Kidney (tissue), 14 donors: ENCODE results near the gene HGS. TPM values are rescaled to one million over a fixed set of nuclear protein-coding genes. Genes with fewer than 3 reads are reported as not detected.

Experiments used
- DNase-seq, 5 donors: peaks; one replicate each; pipeline ENCODE4 v3.0.0-alpha.2; 2013 to 2020
- FAIRE-seq: peaks from 2 replicates; lab custom pipeline; 2012; peaks lifted over from hg19 to GRCh38; lab: Jason Lieb, UNC
- H3K27ac ChIP-seq, 2 donors: one replicate each; pipeline ENCODE4 v1.7.0; 2013; ENCODE audit warnings: low read depth in 2 of 2, low read length in 2 of 2, inconsistent platforms in 1 of 2
- H3K27me3 ChIP-seq: one replicate; pipeline ENCODE4 v1.7.1; 2013; ENCODE audit warnings: low read length, inconsistent platforms; ENCODE audit not compliant: control insufficient read depth, insufficient read depth
- H3K36me3 ChIP-seq, 3 donors: one replicate each; pipeline versions ENCODE4 v1.7.0 to v1.7.1; 2013; ENCODE audit warnings: low read length in 3 of 3, control low read depth in 1 of 3, inconsistent platforms in 1 of 3; ENCODE audit not compliant: insufficient read depth in 3 of 3, control insufficient read depth in 2 of 3
- H3K4me1 ChIP-seq, 3 donors: one replicate each; pipeline versions ENCODE4 v1.7.0 to v1.7.1; 2013; ENCODE audit warnings: low read length in 3 of 3, inconsistent platforms in 1 of 3, low read depth in 1 of 3; ENCODE audit not compliant: control insufficient read depth in 2 of 3, insufficient read depth in 2 of 3
- H3K4me3 ChIP-seq, 3 donors: one replicate each; pipeline versions ENCODE4 v1.7.0 to v1.8.1; 2013; ENCODE audit warnings: low read length in 3 of 3, control low read depth in 1 of 3, inconsistent platforms in 1 of 3
- H3K9ac ChIP-seq, 3 donors: one replicate each; pipeline versions ENCODE4 v1.7.0 to v1.7.1; 2013; ENCODE audit warnings: low read length in 3 of 3, control low read depth in 1 of 3, inconsistent platforms in 1 of 3
- H3K9me3 ChIP-seq, 3 donors: one replicate each; pipeline versions ENCODE4 v1.7.0 to v1.7.1; 2013; ENCODE audit warnings: low read length in 3 of 3, control low read depth in 1 of 3, inconsistent platforms in 1 of 3; ENCODE audit not compliant: control insufficient read depth in 2 of 3, insufficient read depth in 1 of 3
- intact Hi-C: fragments of 100-400 bp; cut with DNase I; formaldehyde crosslinking; loops from one replicate; pipeline ENCODE4 v1.11.1; 2022
- polyA plus RNA-seq: library from polyadenylated mRNA; stranded (reverse); fragments of 350-450 nt; fragmentation: Illumina TruSeq; extraction: RNeasy Lipid Tissue Mini Kit (QIAGEN cat#74804); gene quantifications from one replicate; pipeline ENCODE4 v1.2.3, GENCODE V29; 2014; ENCODE audit warnings: low read depth, low replicate concordance; ENCODE audit not compliant: insufficient read depth
- total RNA-seq: library from RNA; stranded (reverse); fragmentation: NEBNext Ultra II Directional; extraction: Animal tissue kit (Norgen Biotek cat#: 25700); gene quantifications from one replicate; pipeline ENCODE4 v1.2.1, GENCODE V29; 2021
- TF ChIP-seq, protein P1 (sequence below): IDR thresholded peaks from 3 replicates; pipeline ENCODE4 v1.5.1; 2012; ENCODE audit warnings: mild to moderate bottlenecking, moderate library complexity, borderline replicate concordance; ENCODE audit not compliant: insufficient read depth; ENCODE audit errors: extremely low read depth
- donor health status: control.
- donor health status: control.
- donor health status: control.
- donor health status: control.
- donor health status: control.
- donor health status: DM: yes; HTN: yes; CAD: no.
- donor health status: Normal renal cell carcinoma (clear cell type).

Gene HGS
- total and polyA plus RNA-seq, 2 donors from 2014 or later: 85.5 to 95.3 TPM

DNA sequence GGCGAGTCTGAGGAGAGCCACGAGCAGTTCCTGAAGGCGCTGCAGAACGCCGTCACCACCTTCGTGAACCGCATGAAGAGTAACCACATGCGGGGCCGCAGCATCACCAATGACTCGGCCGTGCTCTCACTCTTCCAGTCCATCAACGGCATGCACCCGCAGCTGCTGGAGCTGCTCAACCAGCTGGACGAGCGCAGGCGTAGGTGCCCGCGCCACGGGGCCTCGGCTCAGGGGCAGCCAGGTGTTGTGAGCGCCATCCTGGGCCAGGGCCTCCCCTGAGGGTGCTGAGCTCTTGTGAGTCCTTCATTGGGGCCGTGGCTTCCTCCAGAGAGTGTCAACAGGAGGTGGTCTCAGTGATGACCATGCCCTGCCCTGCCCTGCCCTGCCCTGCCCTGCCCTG is 12.0 kb downstream of the HGS start:
- intact Hi-C loops: no loop called here
- FAIRE-seq (no peak), DNase-seq (no peak)
- H3K9ac ChIP-seq: no peak overlapping the region
- H3K4me1 ChIP-seq: peaks cover 0 to 2% (median 0%) of the 10 kb centered on the region in 3 donors
- H3K9me3 ChIP-seq: no peaks in the 10 kb centered on the region
- no peak overlapping the region for H3K27ac ChIP-seq
- TF ChIP-seq, protein P1, sequence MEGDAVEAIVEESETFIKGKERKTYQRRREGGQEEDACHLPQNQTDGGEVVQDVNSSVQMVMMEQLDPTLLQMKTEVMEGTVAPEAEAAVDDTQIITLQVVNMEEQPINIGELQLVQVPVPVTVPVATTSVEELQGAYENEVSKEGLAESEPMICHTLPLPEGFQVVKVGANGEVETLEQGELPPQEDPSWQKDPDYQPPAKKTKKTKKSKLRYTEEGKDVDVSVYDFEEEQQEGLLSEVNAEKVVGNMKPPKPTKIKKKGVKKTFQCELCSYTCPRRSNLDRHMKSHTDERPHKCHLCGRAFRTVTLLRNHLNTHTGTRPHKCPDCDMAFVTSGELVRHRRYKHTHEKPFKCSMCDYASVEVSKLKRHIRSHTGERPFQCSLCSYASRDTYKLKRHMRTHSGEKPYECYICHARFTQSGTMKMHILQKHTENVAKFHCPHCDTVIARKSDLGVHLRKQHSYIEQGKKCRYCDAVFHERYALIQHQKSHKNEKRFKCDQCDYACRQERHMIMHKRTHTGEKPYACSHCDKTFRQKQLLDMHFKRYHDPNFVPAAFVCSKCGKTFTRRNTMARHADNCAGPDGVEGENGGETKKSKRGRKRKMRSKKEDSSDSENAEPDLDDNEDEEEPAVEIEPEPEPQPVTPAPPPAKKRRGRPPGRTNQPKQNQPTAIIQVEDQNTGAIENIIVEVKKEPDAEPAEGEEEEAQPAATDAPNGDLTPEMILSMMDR: no peak
- peaks cover 0 to 49% (median 16%) of the 10 kb centered on the region in 3 donors for H3K36me3 ChIP-seq
- no peak overlapping the region for H3K4me3 ChIP-seq
- H3K27me3 ChIP-seq: no peaks in the 10 kb centered on the region

DNA sequence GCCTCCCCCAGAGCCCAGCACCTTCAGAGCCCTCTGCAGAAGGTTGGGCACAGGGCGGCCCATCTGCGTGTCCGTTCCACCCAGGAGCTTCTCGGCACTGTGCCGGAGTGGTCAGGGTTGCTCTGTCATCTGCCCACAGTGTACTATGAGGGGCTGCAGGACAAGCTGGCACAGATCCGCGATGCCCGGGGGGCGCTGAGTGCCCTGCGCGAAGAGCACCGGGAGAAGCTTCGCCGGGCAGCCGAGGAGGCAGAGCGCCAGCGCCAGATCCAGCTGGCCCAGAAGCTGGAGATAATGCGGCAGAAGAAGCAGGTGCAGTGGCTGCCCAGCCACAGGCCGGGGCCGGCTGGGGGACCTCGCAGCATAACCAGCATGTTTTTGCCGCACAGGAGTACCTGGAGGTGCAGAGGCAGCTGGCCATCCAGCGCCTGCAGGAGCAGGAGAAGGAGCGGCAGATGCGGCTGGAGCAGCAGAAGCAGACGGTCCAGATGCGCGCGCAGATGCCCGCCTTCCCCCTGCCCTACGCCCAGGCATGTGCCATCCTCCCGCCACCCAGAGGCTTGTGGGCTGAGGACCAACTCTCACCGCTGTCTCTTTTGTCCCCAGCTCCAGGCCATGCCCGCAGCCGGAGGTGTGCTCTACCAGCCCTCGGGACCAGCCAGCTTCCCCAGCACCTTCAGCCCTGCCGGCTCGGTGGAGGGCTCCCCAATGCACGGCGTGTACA is 12.6 kb downstream of the HGS start:
- H3K9ac ChIP-seq: no peak overlapping the region
- no peak overlapping the region for H3K4me3 ChIP-seq
- intact Hi-C loops: no loop called here
- DNase-seq (no peak), FAIRE-seq (no peak)
- no peaks in the 10 kb centered on the region for H3K9me3 ChIP-seq
- peaks cover 0 to 5% (median 3%) of the 10 kb centered on the region in 3 donors for H3K4me1 ChIP-seq
- H3K27me3 ChIP-seq: no peaks in the 10 kb centered on the region
- H3K27ac ChIP-seq: no peak overlapping the region
- TF ChIP-seq, protein P1: no peak
- H3K36me3 ChIP-seq: peaks cover 0 to 55% (median 18%) of the 10 kb centered on the region in 3 donors

DNA sequence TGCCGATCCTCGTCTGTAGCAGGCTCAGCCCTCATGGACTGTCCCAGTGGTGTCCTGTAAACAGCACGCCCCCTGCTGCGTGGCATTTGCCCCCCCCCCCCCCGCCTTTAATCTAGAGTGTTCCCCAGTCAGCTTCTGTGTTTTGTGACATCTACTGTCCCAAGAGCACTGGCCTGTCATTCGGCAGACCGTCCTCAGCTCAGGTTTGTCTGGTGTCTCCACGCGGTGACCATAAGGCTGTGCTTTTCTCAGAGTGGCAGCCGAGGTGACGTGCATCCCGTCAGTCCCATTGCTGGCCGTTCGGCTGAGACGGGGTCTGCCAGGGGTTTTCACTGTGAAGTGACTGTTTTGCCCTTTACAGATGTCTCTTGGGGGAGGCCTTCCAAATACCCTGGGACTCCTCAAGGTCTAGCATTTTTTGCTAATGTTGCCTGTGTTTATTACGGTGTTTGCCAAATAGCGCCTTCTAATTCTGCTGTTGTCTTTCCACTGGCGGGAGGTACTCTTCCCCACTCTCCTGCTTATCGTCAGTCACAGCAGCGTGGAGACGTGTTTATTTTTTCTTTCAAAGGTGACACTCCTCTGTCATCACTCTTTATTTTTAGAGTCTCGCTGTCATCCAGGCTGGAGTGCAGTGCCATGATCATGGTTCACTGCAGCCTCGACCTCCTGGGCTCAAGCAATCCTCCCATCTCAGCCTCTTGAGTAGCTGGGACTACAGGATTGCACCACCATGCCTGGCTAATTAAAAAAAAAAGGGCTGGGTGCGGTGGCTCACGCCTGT is 13.6 kb downstream of the HGS start:
- FAIRE-seq (no peak), DNase-seq (no peak)
- H3K27me3 ChIP-seq: no peaks in the 10 kb centered on the region
- peaks cover 0 to 52% (median 21%) of the 10 kb centered on the region in 3 donors for H3K36me3 ChIP-seq
- TF ChIP-seq, protein P1: no peak
- no peak overlapping the region for H3K4me3 ChIP-seq
- H3K9ac ChIP-seq: no peak overlapping the region
- no peaks in the 10 kb centered on the region for H3K9me3 ChIP-seq
- H3K4me1 ChIP-seq: peaks cover 0 to 14% (median 7%) of the 10 kb centered on the region in 3 donors
- H3K27ac ChIP-seq: no peak overlapping the region
- intact Hi-C loops: no loop called here
